ENCODE results near the gene FGFR4.
"Not testable (repeated sequence)": the region's sequence is repeated elsewhere in the genome, so short reads cannot be mapped to it uniquely, and the experiment has no call there.

The FGFR4 gene

DNA sequence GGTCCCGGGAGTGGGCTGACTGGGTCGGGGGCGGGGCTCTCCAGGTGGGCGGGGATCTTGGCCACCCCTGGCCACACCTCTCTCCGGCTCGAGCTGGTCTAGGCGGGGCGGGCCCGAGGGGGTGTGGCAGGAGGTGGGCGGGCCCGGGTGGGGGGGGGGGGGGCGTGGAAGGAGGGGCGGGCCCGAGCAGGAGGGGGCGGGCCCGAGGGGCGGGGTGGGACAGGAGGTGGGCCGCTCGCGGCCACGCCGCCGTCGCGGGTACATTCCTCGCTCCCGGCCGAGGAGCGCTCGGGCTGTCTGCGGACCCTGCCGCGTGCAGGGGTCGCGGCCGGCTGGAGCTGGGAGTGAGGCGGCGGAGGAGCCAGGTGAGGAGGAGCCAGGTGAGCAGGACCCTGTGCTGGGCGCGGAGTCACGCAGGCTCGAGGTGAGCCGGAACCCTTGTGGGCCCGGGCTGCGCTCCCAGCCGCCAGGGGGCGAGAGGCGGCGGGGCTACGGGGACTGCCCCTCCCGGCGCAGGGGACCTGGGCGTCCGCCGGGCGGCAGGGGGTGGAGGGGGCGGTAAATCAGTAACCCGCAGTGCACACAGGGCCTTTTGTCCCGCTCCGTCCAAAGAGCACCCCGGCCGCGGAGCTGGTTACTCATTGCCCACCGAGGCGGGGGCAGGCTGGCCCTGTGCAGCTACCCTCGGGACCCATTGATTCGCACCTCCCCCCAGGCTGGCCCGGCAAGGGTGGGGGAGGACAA, at the start of gene FGFR4:
Gene FGFR4 (plus strand): TSS at position 262 of the 744 bp plus-strand sequence. CDS start 2,688 bp downstream, outside the sequence.
- peak; percentile 57 for DNase-seq (ENCODE audit: low spot score)

DNA sequence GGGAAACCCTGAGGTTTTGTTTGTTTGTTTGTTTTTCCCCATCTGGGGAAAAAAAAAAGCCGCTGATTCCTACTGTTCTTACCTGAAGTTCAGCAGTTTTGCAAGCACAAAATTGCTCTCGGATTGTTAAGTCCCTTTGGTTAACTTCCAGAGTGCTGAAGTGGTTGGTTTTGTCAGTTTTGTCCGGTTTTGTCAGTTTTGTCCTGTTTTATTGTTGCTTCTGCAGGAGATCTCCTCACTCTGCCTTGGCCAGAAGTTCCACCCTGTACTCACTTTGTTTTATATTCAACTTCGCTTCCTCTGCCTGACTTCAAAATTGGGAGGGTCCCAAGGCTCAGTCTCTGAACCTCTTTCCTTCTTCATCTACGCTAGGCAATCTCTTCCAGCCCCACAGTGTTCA, 49.8 kb upstream of the FGFR4 start:
- DNase-seq (ENCODE audit: low spot score): no peak

DNA sequence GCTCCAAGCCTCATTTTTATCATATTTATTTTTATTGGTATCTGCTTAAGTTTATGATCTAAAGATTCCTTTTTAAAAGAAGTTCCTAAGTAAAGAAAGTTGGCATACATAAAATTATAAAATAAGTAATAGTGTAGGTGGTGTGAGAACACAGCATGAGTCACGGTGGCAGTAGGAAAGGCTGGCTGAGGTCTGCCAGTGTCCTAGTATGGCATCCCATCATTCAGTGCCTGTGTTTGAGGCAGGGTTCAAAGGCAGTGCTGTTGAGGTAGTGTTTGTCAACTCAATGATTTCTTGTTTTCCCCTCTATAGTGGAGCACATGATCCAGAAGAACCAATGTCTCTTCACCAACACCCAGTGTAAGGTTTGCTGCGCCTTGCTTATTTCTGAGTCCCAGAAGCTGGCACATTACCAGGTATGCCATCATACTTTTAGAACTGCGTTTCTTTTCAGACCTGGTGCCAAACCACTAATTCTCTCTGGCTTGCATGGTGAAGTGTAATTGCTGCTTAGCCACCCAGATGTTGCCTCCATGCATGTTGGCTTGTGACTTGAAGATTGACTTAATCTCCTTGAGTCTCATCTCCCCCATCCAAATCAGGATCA, 45.8 kb upstream of the FGFR4 start:
- no peak for DNase-seq (ENCODE audit: low spot score)

DNA sequence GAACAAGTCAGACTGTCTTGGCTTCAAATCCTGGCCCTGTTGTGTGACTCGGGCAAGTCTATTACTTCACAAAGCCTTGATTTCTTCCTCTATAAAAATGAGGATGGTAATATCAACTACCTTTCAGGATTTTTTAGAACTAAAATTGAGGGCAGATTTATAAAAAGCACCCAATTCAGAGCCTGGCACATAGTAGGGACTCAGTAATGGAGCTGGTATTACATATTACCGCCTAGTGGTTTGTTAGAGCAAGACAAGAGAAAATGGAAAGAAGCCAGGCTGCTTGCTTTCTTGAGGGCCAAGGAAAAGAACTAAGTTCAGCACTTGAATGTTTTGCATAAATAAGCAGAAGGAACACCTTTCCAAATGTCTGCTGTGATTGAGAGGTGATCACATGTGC, 44.8 kb upstream of the FGFR4 start:
- no peak for DNase-seq (ENCODE audit: low spot score)

DNA sequence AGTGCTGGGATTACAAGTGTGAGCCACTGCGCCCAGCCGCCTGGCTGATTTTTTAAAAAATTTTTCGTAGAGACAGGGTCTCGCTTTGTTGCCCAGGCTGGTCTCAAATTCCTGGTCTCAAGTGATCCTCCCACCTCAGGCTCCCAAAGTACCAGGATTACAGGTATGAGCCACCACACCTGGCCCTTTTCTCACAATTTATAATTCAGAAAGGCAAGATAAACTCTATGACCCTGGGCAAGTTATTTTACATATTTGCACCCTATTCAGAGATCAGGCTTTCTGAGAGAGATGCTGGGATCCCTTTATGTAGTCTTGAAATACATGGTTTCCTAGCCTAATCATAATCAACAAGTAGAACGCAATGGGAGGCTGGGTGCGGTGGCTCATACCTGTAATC, 43.6 kb upstream of the FGFR4 start:
- DNase-seq (ENCODE audit: low spot score): no peak

DNA sequence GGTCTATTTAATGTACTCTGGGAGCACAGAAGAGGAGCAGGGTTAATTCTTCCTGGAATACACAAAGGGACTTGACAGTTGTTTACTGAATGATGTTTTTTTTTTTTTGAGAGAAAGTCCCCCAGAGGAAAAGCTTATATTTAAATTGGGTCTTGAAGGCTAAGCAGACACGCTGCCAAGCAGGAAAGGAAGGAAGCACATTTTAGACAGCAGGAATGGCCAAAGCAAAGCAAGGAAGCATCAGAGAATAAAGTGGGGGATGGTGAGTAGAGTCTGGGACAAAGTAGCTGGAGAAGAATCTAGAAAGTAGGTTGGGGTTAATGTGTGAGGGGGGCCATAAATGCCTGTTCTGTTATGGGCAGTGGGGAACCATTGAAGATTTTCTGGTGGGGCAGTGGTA, 42.8 kb upstream of the FGFR4 start:
- no peak for DNase-seq (ENCODE audit: low spot score)

DNA sequence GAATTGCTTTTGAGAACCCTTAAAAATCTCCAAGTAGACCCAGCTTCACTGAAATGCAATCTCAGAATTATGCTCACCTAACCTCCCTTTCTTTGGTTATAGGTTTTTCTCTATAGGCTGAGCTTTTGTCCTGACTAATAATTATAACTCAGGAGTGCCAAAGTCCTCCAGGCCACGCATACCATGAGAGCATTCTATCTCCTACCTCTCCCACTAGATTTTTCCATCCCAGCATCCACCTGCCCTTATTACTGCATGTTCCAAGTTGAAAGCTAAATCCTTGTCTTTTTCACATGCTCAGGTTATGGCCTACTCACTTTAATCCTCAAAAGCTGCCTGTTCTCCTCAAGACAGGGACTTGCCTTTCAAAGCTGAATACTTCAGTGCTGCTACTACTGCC, 42.1 kb upstream of the FGFR4 start:
- no peak for DNase-seq (ENCODE audit: low spot score)

DNA sequence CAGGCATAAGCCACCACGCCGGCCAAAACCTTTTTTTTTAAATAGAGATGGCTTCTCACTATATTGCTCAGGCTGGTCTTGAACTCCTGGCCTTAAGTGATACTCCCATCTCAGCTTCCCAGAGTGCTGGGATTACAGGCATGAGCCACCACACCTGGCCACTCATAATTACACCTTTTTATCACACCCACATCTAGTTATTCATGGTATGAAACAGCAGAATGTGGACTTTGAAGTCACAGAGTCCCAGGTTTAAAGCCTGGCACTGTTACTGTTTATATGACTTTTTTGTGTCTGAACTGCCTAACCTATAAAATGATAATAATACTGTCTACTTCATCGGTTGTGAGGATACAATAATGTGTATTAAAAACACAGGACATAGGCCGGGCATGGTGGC, 41.1 kb upstream of the FGFR4 start:
- no peak for DNase-seq (ENCODE audit: low spot score)

DNA sequence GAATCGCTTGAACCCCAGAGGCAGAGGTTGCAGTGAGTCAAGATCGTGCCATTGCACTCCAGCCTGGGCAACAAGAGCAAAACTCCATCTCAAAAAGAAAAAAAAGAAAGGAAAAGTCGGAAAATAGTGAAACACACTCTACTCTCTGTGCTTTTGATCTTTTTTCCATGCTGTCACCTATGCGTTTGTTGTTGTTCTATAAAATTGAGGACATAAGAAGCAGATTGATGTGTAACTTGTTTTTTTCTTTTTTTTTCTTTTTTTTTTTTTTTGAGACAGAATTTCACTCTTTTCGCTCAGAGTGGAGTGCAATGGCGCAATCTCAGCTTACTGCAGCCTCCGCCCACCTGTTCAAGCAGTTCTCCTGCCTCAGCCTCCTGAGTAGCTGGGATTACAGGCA, 38.2 kb upstream of the FGFR4 start:
- DNase-seq (ENCODE audit: low spot score): not testable (repeated sequence)

DNA sequence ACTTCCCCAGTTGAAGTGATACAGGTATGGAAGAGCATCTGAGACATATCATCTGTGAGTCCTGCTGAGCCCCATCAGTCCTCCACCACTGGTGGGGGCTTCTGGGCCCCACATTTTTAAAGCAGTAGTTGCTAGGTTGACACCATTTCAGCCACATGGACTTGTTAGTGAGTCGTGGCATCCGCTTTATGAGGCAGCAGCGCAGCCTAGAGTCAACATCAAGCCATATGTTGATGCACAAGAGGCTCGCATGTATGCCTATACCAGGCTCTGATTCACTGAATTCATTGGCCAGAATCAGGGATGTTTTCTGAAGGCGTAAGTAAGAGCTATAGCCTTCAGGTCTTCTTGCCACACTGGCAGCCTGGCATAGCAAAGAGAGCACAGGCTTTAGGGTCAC, 37.4 kb upstream of the FGFR4 start:
- DNase-seq (ENCODE audit: low spot score): no peak

DNA sequence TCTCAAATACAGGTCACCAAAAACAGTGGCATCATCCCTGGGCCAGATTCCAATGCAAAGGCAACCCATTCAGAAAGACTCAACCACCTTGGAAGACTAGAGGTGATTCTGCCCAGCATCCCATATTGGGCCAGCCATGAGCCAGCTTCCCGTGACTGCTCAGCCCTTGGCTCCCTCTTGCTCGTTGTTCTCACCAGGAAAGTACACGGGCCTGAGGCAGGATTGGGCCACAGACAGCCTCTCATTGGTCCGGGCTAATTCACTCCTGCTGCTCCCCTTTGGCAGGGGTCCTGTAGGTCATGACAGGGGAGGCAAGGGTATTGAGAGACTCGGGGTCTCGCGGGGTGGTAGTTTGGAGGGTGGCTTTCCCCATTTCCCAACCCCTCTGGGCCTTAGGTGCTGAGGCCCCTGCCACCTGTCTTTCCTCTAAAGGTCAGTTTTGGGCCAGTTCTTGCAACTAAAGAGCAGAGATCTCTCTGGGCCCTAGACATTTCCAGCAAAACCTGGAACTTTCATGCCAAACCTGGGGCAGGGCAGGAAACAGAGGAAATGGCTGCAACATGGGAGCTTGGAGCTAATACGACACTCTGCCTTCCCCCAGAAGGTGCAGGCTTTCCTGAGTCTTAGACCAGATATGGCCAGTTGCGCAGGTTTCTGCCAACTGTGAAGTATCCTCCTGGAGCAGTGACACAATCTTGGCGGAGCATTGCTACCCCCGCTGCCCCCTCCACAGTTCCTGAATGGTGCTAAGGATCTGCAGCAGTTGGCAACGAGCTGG, 22.0 kb upstream of the FGFR4 start:
- DNase-seq (ENCODE audit: low spot score): no peak

DNA sequence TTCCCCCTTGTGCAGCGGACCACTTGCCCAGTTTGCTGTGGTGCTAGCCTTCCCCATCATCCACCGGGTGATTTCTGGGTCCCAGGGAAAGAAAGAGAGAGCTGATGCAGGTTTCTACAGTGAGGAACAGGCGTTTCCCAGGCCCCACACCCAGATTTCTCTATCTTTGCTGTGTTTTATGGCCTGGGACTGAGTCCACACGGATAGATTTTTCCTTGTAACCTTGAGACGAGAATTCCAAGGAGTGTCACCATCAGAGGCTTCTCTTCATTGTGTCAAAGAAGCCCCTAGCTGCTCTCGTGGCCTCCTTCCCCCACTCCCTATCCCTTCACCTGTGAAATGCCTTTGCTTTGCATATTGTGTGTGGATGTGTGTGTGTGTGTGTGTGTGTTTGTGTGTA, 21.2 kb upstream of the FGFR4 start:
- DNase-seq (ENCODE audit: low spot score): no peak

DNA sequence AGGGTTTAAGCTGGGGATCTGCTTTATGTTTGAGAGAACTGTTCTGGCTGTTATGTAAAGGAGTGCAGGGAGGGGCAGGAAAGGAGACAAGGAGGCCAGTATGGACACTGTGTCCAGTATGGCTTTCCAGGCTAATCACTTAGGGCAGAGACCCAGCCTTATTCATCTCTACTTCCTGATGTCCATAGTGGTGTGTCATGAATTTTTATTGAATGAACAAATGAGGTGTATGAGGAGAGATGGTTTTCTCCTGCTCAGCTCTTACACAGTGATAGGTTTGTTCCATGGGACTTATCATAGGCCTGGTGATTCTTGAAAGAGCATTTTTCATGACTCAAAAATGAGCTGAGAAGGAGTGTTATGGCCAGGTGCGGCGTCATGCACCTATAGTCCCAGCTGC, 20.5 kb upstream of the FGFR4 start:
- DNase-seq (ENCODE audit: low spot score): no peak

DNA sequence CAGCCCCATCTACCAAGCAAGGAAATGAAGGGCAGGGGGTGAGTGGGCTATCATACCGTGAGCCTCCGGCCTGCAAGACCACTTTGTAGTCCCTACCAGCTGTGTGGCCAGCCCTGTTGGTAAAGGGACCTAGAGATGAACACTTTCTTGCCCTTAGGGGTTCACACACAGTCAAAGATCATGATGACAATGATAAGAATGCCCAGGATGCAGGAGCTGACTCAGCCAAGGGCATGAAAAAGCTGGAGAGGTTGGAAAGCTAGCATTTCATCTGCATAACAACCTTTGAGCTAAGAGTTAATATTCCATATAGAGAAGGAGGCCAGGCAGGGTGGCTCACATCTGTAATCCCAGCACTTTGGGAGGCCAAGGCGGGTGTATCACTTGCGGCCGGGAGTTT, 19.2 kb upstream of the FGFR4 start:
- DNase-seq (ENCODE audit: low spot score): no peak

DNA sequence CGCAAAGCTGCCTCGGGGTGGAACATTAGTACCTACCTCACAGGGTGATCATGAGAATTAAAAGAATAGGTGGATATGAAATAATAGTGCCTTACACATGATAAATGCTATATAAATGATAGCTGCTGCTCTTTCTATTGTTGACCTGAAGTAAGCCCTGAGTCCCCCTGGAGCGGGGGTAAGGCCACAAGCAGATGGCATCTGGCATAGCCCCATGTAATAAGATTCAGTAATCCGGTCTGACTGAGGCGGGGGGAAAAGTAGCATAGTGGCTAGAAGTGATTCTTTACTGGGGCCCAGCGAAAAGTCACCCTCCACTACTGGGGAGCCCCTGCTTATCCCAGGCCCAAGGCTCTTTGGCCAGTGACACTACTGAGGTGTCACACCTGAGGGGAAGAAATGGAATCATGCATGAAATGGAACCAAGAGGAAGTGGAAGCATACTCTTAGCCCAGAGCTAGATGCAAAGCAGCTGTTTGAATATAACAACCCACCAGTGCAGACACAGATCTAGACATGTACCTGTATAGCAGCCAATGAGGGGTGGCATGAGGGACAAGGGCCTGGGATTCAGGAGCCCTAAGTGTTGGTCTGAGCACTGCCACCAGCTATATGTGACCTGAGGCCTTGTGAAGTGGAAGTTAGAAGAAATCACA, 16.1 kb upstream of the FGFR4 start:
- DNase-seq (ENCODE audit: low spot score): no peak

DNA sequence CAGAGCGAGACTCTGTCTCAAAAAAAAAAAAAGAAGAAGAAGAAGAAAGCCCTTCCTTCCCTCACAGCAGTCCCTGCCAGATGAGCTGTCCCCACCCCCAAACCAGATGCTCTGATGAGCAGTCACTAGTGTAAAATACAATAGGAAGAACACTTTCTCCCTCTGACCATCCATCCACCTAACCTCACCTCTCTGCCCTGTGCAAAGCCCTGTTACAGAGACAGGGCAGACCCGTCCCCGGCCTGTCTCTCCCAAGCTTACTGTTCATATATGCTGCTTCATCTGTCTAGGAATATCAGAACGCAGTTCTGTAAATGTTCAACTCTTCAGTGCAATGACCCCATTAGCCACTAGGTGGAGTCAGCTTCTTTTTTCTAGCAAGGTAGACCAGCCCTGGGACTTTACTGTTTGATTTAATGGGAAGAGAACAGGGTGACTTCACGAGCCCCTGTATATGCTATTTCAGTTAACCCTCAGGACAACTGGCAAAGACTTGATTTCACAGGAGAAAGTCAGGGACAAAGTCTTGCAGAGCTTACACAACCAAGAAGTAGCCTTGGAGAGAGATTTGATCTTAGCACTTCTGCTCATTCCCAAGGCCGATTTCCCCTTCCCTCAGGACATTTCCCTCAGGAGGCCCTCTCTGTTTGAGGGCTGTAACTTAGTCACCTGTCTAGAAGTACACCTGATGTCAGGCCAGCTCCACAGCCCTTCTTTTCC, 14.9 kb upstream of the FGFR4 start:
- peak; percentile 90 for DNase-seq (ENCODE audit: low spot score)

DNA sequence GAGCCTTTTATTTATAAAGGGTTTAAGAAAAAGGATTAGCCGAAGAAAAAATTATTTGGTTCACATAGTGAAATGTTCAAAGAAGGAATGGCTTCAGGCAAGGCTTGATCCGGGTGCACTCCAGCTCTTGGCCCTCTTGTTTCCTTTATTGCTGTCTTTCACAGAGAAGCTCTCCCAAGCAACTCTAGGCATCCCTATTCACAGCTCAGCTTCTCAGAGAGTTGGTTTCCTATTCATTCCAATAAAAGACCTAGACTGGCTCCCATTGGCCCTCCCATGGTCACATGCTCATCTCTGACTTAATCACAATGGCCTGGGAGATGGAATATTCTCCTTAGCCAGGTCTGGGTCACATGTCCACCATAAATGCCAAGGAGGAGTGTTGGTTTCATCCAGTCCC, 9.4 kb upstream of the FGFR4 start:
- DNase-seq (ENCODE audit: low spot score): no peak

DNA sequence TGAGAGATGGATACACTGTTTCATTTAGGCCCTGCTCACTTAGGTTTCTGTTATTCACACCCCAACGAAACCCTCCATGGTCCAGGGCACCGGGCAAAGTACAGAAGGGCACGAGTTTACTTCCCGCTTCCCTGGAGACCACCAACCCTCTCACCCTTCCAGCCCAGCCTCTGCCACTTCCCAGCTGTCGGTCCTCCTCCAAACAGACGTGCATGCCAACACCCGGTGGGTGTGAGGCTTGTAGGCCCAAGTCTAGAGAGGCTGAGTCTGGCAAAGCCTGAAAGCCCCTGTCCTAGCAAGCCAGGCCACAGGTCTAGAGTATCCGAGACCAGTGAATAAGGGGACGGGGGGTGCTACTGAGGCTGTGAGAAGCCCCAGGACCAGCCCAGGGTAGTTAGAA, 7.1 kb upstream of the FGFR4 start:
- DNase-seq (ENCODE audit: low spot score): no peak

DNA sequence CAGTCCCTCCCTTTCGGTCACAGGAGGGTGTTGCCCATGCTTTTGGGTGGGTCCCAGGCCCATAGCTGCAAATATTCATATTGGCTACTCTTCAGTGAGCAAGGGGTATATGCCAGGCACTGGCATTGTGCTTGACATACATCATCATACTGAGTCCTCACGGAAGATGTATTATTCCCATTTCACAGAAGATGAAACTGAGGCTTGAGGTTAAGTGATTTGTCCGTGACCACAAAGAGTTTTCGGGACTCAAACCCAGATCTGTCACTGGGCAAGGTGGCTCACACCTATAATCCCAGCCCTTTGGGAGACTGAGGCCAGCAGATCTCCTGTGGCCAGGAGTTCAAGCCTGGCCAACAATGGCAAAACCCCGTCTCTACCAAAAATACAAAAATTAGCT, 6.5 kb upstream of the FGFR4 start:
- no peak for DNase-seq (ENCODE audit: low spot score)

DNA sequence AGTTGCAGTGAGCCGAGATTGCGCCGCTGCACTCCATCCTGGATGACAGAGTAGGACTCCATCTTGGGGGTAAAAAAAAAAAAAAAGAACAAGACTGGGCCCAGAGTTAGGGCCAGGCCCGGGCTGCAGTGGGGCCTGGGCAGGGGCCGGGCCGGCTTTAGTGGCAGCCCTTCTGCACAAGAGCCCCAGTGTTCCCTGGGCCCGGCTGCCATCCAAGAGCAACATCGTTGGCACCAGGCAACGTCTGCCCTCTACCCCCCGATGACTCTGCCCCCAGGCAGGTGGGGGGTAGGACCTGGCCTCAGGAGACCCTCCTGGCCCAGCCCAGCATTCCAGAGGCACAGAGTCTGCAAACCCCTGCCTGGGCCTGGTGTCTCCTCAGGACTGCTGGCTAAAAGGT, 4.9 kb upstream of the FGFR4 start:
- DNase-seq (ENCODE audit: low spot score): no peak

DNA sequence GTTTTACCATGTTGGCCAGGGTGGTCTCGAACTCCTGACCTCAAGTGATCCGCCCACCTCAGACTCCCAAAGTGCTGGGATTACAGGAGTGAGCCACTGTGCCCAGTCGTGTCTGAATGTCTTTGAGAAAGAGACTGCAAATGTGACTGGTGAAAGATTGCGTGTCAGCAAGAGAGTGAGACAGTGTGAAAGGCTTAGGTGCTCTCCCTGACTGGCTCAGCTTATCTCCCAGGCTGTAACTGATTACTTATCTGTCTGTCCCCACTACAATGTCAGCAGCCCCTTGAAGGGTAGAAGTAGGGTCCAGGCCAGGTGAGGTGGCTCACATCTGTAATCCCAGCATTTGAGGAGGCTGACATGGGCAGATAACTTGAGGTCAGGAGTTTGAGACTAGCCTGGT, 3.4 kb upstream of the FGFR4 start:
- no peak for DNase-seq (ENCODE audit: low spot score)

DNA sequence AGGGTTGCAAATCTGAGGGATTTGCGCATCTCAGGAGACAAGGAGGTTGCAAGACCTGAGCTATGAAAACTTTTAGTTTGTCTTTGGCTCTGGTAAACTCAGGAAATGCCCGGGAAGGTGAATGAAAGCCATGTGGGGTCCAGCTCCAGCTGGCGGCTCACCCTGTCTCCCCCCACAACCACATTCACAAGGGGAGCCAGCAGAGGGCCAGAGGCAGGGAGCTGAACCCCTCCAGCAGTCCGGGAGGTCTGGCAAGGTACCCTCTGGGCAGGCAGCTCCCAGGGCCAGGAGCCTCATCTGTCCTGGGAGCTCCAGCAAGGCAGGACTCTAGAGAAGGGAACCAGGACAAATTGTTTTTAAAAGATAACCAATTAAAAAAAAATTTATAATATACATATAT, 2.5 kb upstream of the FGFR4 start:
- no peak for DNase-seq (ENCODE audit: low spot score)

All from cerebellar cortex (tissue), 1 donor.